GM04503 (cell line): Measurements from ENCODE around the gene MYL2.

Experiments used
- DNase-seq: peaks from one replicate; pipeline ENCODE4 v3.0.0-alpha.2; 2012; ENCODE audit warnings: low read depth

MYL2 gene

DNA sequence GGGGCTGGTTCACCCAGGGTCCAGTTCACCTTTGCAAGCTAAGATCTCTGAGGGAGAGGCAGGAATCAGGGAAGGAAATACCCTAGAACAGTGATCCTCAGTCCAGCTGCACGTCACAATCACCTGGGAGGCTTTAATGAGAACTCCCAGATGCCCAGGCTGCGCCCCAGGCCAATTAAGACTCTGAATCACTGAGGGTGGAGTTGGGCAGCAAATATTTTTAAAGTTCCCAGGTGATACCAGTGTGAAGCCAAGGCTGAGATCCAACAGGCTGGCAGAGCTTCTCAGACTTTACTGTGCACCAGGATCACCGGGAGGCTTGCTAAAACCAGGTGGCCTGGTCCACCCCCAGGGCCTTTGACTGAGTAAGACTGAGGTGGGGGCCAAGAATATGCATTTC is 23.8 kb downstream of the MYL2 start:
- DNase-seq, result no peak

DNA sequence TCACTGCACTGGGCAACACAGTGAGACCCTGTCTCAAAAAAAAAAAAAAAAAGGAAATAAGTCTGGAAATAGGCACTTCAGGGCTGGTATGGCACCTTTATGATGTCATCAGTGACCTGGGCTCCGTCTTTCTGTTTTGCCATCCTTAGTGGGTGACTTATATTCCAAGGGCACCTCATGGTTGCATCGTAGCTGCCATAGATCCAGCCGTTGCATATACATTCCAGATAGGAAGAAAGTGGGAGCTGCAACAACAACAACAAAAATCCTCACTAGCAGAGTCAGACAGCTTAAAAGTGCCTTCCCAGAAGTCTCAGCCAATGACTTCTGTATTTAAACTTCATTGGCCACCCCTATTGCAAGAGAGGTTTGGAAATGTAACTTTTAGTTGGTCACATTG is 26.4 kb downstream of the MYL2 start:
- no peak for DNase-seq

DNA sequence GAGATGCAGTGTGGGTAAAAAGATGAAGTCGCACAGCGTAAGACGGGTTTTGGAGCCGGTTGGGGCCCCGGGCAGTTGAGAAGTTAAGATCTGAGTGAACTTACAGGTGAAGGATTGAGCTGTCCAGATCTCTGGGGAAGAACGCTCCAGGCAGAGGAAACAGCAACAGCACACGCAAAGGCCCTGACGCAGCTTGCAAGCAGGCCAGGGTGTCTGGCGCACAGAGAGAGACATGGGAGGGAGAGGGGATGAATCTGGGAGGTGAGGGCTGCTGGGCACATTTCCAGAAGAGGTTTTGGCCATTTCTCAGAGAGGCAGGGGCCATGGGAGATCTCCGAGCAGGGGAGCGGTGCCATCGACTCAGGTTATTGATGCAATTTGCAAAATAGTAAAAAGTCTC is 31.0 kb downstream of the MYL2 start:
- no peak for DNase-seq

DNA sequence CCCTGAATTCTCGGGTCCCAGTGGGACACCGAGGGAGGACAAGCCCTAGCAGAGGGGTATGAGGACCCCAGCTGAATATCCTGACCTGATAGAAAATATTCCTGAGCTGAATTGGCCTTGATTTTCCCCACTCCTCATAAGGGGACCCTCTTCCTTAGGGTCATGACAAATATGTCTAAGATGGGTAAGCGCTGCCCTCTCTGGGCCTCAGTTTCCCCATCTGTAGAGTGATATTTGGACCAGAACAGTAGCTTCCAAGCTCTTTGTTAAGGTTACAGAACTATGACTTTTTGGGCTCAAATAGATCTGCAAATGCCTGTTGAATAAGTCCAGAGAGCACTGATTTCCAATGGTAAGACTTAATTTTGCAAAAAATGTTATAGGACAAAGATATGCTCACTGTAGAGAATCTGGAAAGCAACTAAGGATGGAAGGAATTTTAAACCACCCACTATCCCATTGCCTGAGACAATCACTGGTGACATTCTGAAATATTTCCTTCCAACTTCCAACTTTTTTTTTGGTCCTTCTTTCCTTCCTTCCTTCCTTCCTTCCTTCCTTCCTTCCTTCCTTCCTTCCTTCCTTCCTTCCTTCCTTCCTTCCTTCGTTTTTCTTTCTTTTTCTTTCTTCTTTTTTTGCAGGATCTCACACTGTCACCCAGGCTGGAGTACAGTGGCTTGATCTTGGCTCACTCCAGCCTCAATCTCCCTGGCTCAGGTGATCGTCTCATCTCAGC is 32.0 kb downstream of the MYL2 start:
- DNase-seq, result no peak

DNA sequence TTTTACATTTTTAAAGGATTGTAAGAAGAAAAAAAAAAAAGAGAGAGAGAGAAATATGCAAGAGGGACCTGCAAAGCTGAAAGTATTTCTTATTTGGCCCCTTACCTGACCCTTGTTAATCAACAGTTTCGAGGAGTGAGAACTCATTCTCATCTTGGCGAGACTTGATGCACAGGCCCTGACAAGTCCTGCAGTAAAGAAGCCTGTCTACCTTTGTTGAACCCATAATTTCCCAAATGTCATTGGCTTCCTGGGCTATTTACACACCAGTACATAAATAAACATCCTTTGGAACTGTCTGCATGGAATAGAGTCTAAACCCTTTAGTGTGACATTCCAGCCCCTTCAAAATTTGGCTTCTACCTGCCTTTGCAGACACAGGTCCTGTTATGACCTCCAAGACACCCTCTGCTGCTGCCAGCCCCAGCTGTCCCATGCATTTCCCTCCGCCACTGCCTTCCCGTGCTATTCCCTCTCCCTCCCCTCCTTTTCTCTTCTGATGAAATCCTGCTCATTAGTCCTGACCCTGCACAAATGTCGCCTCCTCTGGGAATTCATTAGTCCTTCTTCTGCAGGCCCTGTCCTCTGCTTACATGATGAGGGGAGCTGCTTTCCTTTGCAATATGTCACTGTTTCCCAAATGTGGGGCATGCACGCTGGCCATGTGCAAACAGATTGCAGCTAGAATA is 35.1 kb downstream of the MYL2 start:
- DNase-seq, result no peak

DNA sequence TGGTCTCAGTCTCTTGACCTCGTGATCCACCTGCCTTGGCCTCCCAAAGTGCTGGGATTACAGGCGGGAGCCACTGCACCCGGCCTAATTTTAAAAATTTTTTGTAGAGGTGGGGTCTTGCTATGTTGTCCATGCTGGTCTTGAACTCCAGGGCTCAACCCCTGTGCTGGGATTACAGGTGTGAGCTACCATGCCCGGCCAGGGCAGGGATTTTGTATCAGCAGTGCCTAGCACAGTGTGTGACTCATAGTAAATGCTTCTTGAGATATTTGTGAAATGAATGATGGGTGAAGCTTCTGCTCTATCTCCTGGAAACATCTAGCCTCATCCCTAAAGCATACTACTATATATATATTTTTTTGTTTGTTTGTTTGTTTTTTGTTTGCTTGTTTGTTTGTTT is 37.1 kb downstream of the MYL2 start:
- DNase-seq, result no peak

DNA sequence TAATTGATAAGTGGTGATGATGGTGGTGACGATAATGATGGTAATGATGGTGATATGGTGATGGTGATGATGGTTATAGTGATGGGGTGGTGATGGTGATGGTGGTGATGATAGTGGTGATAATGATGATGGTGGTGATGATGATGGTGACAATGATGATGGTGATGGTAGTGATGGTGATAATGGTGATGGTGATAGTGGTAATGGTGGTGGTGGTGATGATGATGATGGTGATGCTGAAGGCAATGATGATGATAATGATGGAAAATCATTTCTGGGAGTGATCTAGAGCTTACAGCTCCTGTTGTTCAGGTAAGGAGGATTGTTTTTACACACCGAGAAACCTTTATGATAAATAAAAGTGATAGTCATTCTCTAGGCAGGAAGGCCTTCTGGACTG is 39.7 kb downstream of the MYL2 start:
- no peak for DNase-seq

DNA sequence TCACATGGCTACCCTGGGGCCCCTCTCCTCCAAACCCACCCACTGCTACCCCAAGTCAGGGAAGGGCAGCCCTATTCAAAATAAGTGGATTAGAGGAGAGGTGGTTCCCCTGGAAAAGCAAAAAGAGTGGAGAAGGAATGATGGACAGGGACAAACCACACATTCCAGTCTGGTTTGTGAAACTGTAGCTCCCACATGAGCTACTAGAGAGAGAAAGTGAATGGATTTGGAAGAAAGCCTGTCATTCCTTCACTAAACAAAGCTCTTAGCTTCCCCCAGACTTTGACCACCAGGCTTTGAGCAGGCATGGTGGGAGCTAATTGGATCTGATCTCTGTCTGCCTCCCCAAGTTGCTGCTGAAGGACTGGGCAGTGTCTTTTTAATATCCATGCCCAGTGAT is 45.6 kb downstream of the MYL2 start:
- no peak for DNase-seq

DNA sequence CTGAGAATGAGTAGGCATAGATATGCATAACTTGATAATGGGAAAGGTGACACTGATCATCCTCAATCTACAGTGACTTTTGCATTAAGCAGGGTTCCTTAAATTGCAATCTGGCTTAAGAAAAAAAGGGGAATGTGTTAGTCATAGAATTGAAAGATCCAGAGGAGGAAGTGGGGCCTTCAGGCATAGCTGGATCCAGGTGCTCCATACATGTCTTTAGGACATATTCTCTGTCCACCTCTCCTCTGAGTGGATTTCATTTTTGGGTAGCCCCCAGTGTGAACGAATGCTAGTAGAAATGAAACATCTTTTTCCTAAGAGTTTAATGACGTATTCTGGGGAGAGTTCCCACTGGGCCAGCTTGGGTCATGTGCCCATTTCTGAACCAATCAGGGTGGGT is 46.0 kb downstream of the MYL2 start:
- DNase-seq, result no peak

DNA sequence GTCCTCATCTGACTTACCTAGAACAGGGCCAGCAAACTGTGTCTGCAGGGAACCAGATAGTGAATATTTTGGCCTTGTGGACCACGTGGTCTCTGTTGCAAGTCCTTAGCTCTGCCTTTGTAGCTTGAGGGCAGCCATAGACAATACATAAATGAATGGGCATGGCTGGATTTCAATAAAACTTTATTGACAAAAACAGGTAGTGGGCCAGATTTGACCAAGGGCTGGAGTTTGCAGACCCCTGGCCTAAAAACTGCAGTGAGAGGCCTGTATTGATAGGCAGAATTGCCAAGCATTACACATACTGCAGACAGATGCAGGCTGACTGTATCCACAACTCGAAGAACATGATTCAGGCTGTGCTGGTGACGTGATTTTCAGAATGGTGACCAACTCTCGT is 48.3 kb downstream of the MYL2 start:
- no peak for DNase-seq

DNA sequence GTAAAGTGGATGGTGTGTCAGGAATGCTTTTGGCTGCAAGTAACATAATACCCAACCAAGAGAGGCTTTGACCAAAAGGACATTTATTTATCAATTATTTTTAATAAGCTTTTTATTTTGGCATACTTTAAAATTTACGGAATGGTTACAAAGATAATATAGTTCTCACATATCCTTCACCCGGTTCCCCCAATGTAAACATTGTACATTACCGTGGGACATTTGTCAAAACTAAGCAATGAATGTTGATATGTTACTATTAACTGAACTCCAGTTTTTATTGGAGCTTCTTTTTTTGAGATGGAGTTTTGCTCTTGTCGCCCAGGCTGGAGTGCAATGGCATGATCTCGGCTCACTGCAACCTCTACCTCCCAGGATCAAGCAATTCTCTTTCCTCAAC is 50.6 kb downstream of the MYL2 start:
- DNase-seq, result no peak

DNA sequence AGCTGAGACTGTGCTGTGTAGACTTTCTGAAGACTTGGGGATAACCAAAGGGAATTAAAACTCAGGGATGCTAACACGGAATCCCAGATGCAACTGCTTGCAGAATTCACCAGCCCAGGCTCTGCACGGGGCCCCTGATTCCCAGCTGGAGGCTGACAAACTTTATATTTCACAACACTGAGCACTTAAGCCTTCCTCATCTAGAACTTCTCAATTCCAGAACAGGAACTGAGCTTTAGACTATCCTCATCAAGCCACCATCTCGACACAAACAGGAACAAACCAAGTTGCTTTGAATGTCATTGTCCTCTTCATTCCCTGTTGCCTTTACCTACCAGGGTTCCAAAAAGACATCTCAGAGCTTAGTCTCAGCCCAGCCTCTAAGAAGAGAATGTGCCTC is 51.4 kb downstream of the MYL2 start:
- no peak for DNase-seq

DNA sequence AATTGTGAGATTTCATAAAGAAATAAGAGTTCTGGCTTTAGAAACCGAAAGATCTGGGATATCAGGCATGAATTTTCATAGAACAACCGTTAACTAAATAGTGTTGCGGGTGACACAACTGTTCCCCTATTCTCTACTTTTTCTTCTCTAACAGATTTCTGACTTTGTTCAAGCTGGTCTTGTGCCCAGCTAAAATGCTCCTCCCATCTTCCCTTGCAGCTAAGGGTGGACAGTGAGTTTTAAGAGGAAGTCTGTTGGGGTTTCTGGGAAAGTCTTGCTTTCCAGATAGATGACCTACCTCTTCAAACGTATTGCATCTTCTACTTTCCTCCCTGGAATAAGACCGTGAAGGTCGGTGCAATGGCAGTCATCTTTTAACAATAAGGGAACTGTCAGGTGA is 54.9 kb downstream of the MYL2 start:
- no peak for DNase-seq

DNA sequence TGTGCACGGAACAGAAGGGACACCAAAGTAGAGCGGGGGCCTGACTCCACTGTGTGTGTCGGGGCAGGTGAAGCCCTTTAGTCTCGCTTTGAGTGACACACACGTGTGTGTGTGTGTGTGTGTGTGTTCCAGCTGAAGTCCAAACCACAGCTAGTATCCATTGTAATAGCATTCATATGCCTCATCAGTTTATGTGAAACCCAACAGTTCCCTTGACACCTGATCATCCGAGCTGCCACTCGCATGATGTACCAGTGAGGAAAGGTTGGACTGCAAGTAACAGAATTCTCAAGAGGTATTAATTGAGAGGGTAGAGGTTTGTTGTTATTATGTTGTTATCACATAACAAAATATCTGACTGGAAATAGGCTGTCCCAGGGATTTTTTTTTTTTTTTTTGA is 57.2 kb downstream of the MYL2 start:
- no peak for DNase-seq

DNA sequence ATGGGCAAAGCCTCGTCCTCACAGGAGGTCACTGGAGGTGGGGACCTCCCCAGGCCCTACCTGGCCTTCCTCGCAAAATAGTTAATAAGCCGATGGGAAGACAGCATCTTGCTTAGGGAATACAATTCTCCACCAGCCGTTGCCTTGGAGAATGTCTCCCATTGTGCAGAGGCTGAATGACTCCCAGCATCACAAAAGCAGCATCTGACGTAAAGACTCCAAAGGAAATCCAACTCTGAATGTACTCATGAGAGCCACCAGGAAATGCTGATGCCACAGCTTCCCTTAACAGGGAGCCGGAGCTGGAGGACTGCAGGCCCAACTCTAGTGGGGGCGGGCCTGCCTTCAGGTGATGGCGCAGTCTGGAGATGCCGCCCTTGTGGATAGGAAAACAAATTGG is 58.0 kb downstream of the MYL2 start:
- no peak for DNase-seq

DNA sequence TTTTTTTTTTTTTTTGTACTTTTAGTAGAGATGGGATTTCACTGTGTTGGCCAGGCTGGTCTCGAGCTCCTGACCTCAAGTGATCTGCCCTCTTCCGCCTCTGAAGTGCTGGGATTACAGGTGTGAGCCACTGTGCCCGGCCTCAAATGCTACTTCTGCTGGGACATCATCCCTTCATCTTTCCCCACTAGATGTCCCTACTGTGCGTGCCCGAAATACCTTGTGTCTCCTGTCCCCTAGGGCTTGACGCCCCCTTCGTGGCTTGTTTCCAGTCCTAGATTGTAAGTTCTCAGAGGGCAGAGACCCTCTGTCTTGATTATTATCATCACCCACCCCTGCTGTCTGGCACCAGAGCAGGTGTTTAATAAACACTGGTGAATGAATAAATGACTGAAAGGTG is 58.6 kb downstream of the MYL2 start:
- no peak for DNase-seq
